ENCODE results near the gene NEO1. TPM values are rescaled to one million over a fixed set of nuclear protein-coding genes. Genes with fewer than 3 reads are reported as not detected.

NEO1 gene
- total and polyA plus RNA-seq, 7 donors, result 2.5 to 33.3 (median 22.5) TPM

- H3K27me3 ChIP-seq (ENCODE audit: insufficient read depth in 3 of 3, low read length in 2 of 3), result no peaks in the 10 kb centered on the region
- H3K4me1 ChIP-seq, result no peaks in the 10 kb centered on the region
- no peak for TF ChIP-seq CTCF (IDR thresholded peaks at IDR 0.05)
- DNase-seq (no peak), ATAC-seq (no peak)
- no peak overlapping the region for H3K27ac ChIP-seq
- no peak overlapping the region for H3K4me3 ChIP-seq
- no peaks in the 10 kb centered on the region for H3K36me3 ChIP-seq (ENCODE audit: insufficient read depth in 1 of 2, low read depth in 1 of 2)
- H3K9me3 ChIP-seq, result no peaks in the 10 kb centered on the region
- WGBS, 3 donors, result 52 to 73% (median 57%) methylated on average over 9 of the region's 9 CpGs
- intact Hi-C loops (cut with DNase I), result no loop called here
These were observed 282.8 kb downstream of the NEO1 start for GRCh38 chr15:73335026-73335425.

- Histone ChIP-seq H3K27ac (no peak overlapping the region), H3K36me3 (ENCODE audit: insufficient read depth in 1 of 2, low read depth in 1 of 2) (no peaks in the 10 kb centered on the region), H3K4me3 (no peak overlapping the region), H3K27me3 (ENCODE audit: insufficient read depth in 3 of 3, low read length in 2 of 3) (no peaks in the 10 kb centered on the region), H3K9me3 (no peaks in the 10 kb centered on the region), H3K4me1 (no peaks in the 10 kb centered on the region)
- intact Hi-C loops (cut with DNase I), result no loop called here
- TF ChIP-seq CTCF (IDR thresholded peaks at IDR 0.05), result no peak
- no peak for ATAC-seq
- DNase-seq, result no peak
- 60 to 70% (median 69%) methylated on average over 5 of the region's 5 CpGs for WGBS, 3 donors
These were observed 283.2 kb downstream of the NEO1 start for GRCh38 chr15:73335471-73335870.

- Histone ChIP-seq H3K27ac (no peak overlapping the region), H3K36me3 (ENCODE audit: insufficient read depth in 1 of 2, low read depth in 1 of 2) (no peaks in the 10 kb centered on the region), H3K4me1 (no peaks in the 10 kb centered on the region), H3K9me3 (no peaks in the 10 kb centered on the region), H3K4me3 (no peak overlapping the region), H3K27me3 (ENCODE audit: insufficient read depth in 3 of 3, low read length in 2 of 3) (no peaks in the 10 kb centered on the region)
- no peak for TF ChIP-seq CTCF (IDR thresholded peaks at IDR 0.05)
- no peak for ATAC-seq
- WGBS, 3 donors, result 77 to 83% (median 82%) methylated on average over 7 of the region's 7 CpGs
- peak in 1 of 2 donors; percentile 9 for DNase-seq
- intact Hi-C loops (cut with DNase I), result no loop called here
These were observed 284.5 kb downstream of the NEO1 start for GRCh38 chr15:73336756-73337155.

GRCh38 chr15:73337187-73337586 is 284.9 kb downstream of the NEO1 start:
- DNase-seq (no peak), ATAC-seq (no peak)
- no peaks in the 10 kb centered on the region for H3K36me3 ChIP-seq (ENCODE audit: insufficient read depth in 1 of 2, low read depth in 1 of 2)
- no peak overlapping the region for H3K27ac ChIP-seq
- intact Hi-C loops (cut with DNase I), result no loop called here
- 84 to 86% (median 86%) methylated on average over 8 of the region's 8 CpGs for WGBS, 3 donors
- TF ChIP-seq CTCF (IDR thresholded peaks at IDR 0.05), result no peak
- no peak overlapping the region for H3K4me3 ChIP-seq
- no peaks in the 10 kb centered on the region for H3K4me1 ChIP-seq
- H3K9me3 ChIP-seq, result no peaks in the 10 kb centered on the region
- H3K27me3 ChIP-seq (ENCODE audit: insufficient read depth in 3 of 3, low read length in 2 of 3), result no peaks in the 10 kb centered on the region

GRCh38 chr15:73338058-73338457 is 285.8 kb downstream of the NEO1 start:
- H3K9me3 ChIP-seq, result peaks cover under 1% of the 10 kb centered on the region
- H3K4me1 ChIP-seq, result no peaks in the 10 kb centered on the region
- intact Hi-C loops (cut with DNase I), result no loop called here
- WGBS, 3 donors, result 70 to 78% (median 72%) methylated on average over 6 of the region's 6 CpGs
- no peak for TF ChIP-seq CTCF (IDR thresholded peaks at IDR 0.05)
- H3K4me3 ChIP-seq, result no peak overlapping the region
- no peak for ATAC-seq
- no peaks in the 10 kb centered on the region for H3K36me3 ChIP-seq (ENCODE audit: insufficient read depth in 1 of 2, low read depth in 1 of 2)
- no peak for DNase-seq
- no peaks in the 10 kb centered on the region for H3K27me3 ChIP-seq (ENCODE audit: insufficient read depth in 3 of 3, low read length in 2 of 3)
- H3K27ac ChIP-seq, result no peak overlapping the region

Measured in psoas muscle (tissue), 8 donors.